Testis (tissue), 3 donors: ENCODE data around the gene MTUS2. TPM values are rescaled to one million over a fixed set of nuclear protein-coding genes. Genes with fewer than 3 reads are reported as not detected.

ENCODE experiments used
- DNase-seq: peaks from one replicate; pipeline ENCODE4 v3.0.0-alpha.2; 2019
- H3K27ac ChIP-seq, 2 donors: fragments of 200-600 bp; sonication (generic); one replicate each; pipeline ENCODE4 v1.5.1; 2019
- H3K27me3 ChIP-seq: fragments of 200-600 bp; sonication (generic); one replicate; pipeline ENCODE4 v1.5.1; 2019
- H3K36me3 ChIP-seq: fragments of 200-600 bp; sonication (generic); one replicate; pipeline ENCODE4 v1.5.1; 2017; ENCODE audit warnings: low read depth; ENCODE audit errors: missing control alignments
- H3K4me1 ChIP-seq: fragments of 200-600 bp; sonication (generic); one replicate; pipeline ENCODE4 v1.5.1; 2019
- H3K4me3 ChIP-seq, 2 donors: fragments of 200-600 bp; sonication (generic); one replicate each; pipeline ENCODE4 v1.5.1; 2017 to 2019
- H3K9me3 ChIP-seq: fragments of 200-600 bp; sonication (generic); one replicate; pipeline ENCODE4 v1.5.1; 2017
- POLR2A ChIP-seq: fragments of 450-650 bp; IDR thresholded peaks from one replicate; pipeline ENCODE4 v1.6.1; 2017; ENCODE audit warnings: antibody characterized with exemption, mild to moderate bottlenecking, moderate library complexity
- WGBS, 2 donors: methylation state at CpG; one replicate each; pipeline ENCODE4 v1.1.5; 2018; 5-methylcytosine and 5-hydroxymethylcytosine counted together
- intact Hi-C: fragments of 100-400 bp; cut with DNase I; formaldehyde crosslinking; loops from one replicate; pipeline ENCODE4 v1.15.1; 2023; ENCODE audit warnings: low total_unique reads
- polyA plus RNA-seq: library from polyadenylated mRNA; stranded (reverse); fragments of 350-450 nt; fragmentation: Illumina TruSeq; extraction: RNeasy Lipid Tissue Mini Kit (QIAGEN cat#74804); gene quantifications from one replicate; pipeline ENCODE4 v1.2.3, GENCODE V29; 2014; ENCODE audit warnings: low read depth, low replicate concordance; ENCODE audit not compliant: insufficient read depth
- small RNA-seq, 2 donors: library from RNA; depleted of rRNA; stranded (forward); fragments of <200 nt; gene quantifications; one replicate each; pipeline ENCODE3, GENCODE V24; 2016
- total RNA-seq, 2 donors: library from RNA; depleted of rRNA; stranded (reverse); fragments of >200 nt; gene quantifications; one replicate each; pipeline ENCODE4 v1.2.3, GENCODE V29; 2016
- TF ChIP-seq, protein P1 (sequence below), 3 experiments: fragments of 450-650 bp in 2 of 3; fragments of 200-600 bp in 1 of 3; sonication (generic) in 1 of 3; IDR thresholded peaks; one replicate each; pipeline ENCODE4 v1.5.1; 2016 to 2019; ENCODE audit warnings: antibody characterized with exemption in 3 of 3, mild to moderate bottlenecking in 2 of 3, moderate library complexity in 1 of 3

The MTUS2 gene
- total and polyA plus RNA-seq, 3 donors from 2014 or later, result 2.1 to 9.2 (median 8.3) TPM

GRCh38 chr13:29548722-29549121 is 728.6 kb downstream of the MTUS2 start:
- WGBS, 2 donors, result 88 to 93% methylated on average over 7 of the region's 7 CpGs
- H3K4me3 ChIP-seq, result no peak overlapping the region
- DNase-seq, result no peak
- H3K27me3 ChIP-seq, result no peaks in the 10 kb centered on the region
- H3K36me3 ChIP-seq, result no peaks in the 10 kb centered on the region
- H3K9me3 ChIP-seq, result no peaks in the 10 kb centered on the region
- no peaks in the 10 kb centered on the region for H3K4me1 ChIP-seq
- no peak for TF ChIP-seq POLR2A
- TF ChIP-seq, protein P1, sequence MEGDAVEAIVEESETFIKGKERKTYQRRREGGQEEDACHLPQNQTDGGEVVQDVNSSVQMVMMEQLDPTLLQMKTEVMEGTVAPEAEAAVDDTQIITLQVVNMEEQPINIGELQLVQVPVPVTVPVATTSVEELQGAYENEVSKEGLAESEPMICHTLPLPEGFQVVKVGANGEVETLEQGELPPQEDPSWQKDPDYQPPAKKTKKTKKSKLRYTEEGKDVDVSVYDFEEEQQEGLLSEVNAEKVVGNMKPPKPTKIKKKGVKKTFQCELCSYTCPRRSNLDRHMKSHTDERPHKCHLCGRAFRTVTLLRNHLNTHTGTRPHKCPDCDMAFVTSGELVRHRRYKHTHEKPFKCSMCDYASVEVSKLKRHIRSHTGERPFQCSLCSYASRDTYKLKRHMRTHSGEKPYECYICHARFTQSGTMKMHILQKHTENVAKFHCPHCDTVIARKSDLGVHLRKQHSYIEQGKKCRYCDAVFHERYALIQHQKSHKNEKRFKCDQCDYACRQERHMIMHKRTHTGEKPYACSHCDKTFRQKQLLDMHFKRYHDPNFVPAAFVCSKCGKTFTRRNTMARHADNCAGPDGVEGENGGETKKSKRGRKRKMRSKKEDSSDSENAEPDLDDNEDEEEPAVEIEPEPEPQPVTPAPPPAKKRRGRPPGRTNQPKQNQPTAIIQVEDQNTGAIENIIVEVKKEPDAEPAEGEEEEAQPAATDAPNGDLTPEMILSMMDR (IDR thresholded peaks at IDR 0.05), result no peak
- intact Hi-C loops, result no loop called here
- no peak overlapping the region for H3K27ac ChIP-seq

DNA sequence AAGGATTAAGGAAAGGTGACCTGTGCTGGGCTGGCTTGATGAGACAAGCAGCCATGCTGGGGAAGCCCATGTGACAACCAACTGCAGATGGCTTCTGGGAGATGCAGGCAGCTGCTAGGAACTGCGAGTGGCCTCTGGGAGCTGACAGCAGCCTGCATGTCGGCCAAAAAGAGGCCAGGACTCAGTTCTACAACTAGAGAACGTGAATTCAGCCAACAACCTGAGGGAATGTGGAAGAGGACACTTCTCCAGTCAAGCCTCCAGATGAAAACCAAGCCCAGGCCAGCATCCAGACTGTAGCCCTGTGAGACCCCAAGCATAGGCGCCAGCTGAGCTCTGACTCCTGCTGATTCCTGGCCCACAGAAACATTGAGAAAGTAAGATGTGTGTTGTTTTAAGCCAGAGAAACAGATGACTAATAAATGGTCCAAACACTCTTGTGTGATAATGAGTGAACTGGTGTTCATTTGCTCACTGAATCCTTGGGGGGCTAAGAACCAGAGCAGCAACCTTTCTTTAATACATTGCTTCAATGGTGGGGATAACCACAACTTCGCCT is 730.4 kb downstream of the MTUS2 start:
- intact Hi-C loops, result no loop called here
- Histone ChIP-seq H3K4me3 (no peak overlapping the region), H3K4me1 (no peaks in the 10 kb centered on the region), H3K27me3 (no peaks in the 10 kb centered on the region), H3K9me3 (no peaks in the 10 kb centered on the region), H3K27ac (no peak overlapping the region), H3K36me3 (no peaks in the 10 kb centered on the region)
- whole genome bisulfite sequencing, 2 donors, result 94 to 96% methylated on average over 5 of the region's 5 CpGs
- no peak for DNase-seq
- TF ChIP-seq POLR2A, result no peak
- TF ChIP-seq, protein P1 (IDR thresholded peaks at IDR 0.05), result no peak

DNA sequence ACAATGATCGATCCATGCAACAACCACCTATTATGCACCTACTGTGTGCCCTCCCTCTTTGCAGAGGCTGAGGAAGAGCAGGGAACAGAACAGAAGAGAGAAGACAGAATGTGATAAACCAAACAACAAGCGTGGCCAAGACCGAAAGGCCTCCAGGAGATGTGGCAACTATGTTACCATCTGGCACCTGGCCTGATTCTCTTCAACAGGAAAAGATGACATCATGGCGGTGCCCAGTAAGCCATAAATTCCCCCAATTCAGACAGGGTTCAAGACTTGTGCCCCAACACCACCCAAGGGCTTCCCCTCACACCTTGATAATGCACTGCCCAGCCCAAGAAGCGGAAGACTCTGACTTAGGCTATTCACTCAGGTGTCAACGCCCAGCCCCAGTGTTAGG is 731.1 kb downstream of the MTUS2 start:
- H3K27me3 ChIP-seq, result no peaks in the 10 kb centered on the region
- no peaks in the 10 kb centered on the region for H3K9me3 ChIP-seq
- no peak overlapping the region for H3K4me3 ChIP-seq
- H3K4me1 ChIP-seq, result no peaks in the 10 kb centered on the region
- no peak overlapping the region for H3K27ac ChIP-seq
- intact Hi-C loops, result no loop called here
- TF ChIP-seq, protein P1 (IDR thresholded peaks at IDR 0.05), result no peak
- no peak for TF ChIP-seq POLR2A
- DNase-seq, result no peak
- no peaks in the 10 kb centered on the region for H3K36me3 ChIP-seq
- 85 to 93% methylated on average over 6 of the region's 6 CpGs for WGBS, 2 donors

Small RNA genes within 50 kb of the gene (small RNA-seq; reads per million reads assigned to genes)
- 0 reads per million in 2 donors for gene AL359741.1

Other genes with a start within 250 kb of the MTUS2 start
- 10 to 100 TPM; 53.4 to 57.3 TPM for gene POMP, start 161.2 kb upstream of the MTUS2 start, total RNA-seq
- 114 TPM for gene POMP, start 161.2 kb upstream of the MTUS2 start, polyA plus RNA-seq
- gene SLC46A3, start 101.4 kb upstream of the MTUS2 start, total RNA-seq, result 10 to 100 TPM; 30.5 to 36.0 TPM
- 22.9 TPM for gene SLC46A3, start 101.4 kb upstream of the MTUS2 start, polyA plus RNA-seq